Measurements from ENCODE around the gene RAPGEF5. TPM values are rescaled to one million over a fixed set of nuclear protein-coding genes. Genes with fewer than 3 reads are reported as not detected.

RAPGEF5 gene
- total RNA-seq, 2 donors from 2014 or later: 16.7 to 23.2 TPM

DNA sequence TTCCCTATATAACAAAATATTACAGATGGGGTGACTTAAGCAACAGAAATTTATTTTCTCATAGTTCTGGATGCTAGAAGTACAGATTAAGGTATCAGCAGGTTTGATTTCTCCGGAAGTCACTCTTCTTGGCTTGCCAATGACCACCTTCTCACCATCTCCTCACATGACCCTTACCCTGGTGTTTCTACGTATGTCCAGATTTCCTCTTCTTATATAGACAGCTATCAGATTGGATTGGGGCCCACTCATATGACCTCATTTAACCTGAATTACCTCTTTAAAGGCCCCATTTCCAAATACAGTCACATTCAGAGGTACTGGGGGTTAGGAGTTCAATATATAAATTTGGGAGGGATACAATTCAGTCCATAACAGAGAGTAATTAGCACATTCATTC, 17.0 kb upstream of the RAPGEF5 start:
- peaks cover 7% of the 10 kb centered on the region for H3K4me1 Mint-ChIP-seq
- no peaks in the 10 kb centered on the region for H3K9me3 Mint-ChIP-seq
- no peaks in the 10 kb centered on the region for H3K4me1 ChIP-seq (ENCODE audit: control insufficient read depth, insufficient read depth, low read length)
- H3K36me3 ChIP-seq (ENCODE audit: control insufficient read depth, insufficient read depth, low read length): no peaks in the 10 kb centered on the region
- no peak for DNase-seq
- no peak overlapping the region for H3K4me3 ChIP-seq (ENCODE audit: low read length)
- no peaks in the 10 kb centered on the region for H3K27me3 Mint-ChIP-seq (ENCODE audit: insufficient read depth)
- H3K36me3 Mint-ChIP-seq (ENCODE audit: low read depth): no peaks in the 10 kb centered on the region
- 90 to 100% methylated on average over 1 to 2 of the region's 2 CpGs for WGBS, 2 experiments (ENCODE audit: insufficient coverage in 1 of 2, insufficient read length in 1 of 2)
- TF ChIP-seq, protein P1, sequence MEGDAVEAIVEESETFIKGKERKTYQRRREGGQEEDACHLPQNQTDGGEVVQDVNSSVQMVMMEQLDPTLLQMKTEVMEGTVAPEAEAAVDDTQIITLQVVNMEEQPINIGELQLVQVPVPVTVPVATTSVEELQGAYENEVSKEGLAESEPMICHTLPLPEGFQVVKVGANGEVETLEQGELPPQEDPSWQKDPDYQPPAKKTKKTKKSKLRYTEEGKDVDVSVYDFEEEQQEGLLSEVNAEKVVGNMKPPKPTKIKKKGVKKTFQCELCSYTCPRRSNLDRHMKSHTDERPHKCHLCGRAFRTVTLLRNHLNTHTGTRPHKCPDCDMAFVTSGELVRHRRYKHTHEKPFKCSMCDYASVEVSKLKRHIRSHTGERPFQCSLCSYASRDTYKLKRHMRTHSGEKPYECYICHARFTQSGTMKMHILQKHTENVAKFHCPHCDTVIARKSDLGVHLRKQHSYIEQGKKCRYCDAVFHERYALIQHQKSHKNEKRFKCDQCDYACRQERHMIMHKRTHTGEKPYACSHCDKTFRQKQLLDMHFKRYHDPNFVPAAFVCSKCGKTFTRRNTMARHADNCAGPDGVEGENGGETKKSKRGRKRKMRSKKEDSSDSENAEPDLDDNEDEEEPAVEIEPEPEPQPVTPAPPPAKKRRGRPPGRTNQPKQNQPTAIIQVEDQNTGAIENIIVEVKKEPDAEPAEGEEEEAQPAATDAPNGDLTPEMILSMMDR (conservative IDR thresholded peaks at IDR 0.05): no peak
- no peak overlapping the region for H3K27ac ChIP-seq (ENCODE audit: low read depth, low read length)
- H3K9ac ChIP-seq (ENCODE audit: extremely low read depth, low read length, poor library complexity, severe bottlenecking): no peak overlapping the region
- H3K27me3 ChIP-seq (ENCODE audit: control insufficient read depth, insufficient read depth, low read length, poor library complexity, severe bottlenecking): no peaks in the 10 kb centered on the region
- H3K27ac Mint-ChIP-seq: no peak overlapping the region
- H3K4me3 Mint-ChIP-seq: no peak overlapping the region
- H3K9me3 ChIP-seq (ENCODE audit: control insufficient read depth, low read length): no peaks in the 10 kb centered on the region

DNA sequence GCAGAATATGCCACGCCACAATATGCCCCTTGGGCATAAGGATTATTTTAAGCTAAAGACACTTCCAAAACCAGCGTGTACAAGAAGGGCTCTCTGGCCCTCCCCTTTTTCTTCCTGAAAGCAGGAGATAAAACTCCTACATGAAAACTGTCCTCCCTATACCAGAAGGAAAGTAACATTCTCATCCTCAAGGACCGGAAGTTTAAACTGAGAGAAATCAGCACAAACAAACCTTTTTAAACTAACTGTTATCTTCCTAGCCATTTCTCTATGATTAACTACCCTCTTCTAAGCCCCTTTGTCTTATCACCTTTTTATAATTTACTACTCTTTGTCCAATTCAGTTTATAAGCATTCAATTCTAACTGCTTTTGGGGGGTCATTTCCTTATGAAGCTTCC, 16.4 kb upstream of the RAPGEF5 start:
- no peaks in the 10 kb centered on the region for H3K9me3 ChIP-seq (ENCODE audit: control insufficient read depth, low read length)
- no peak overlapping the region for H3K27ac ChIP-seq (ENCODE audit: low read depth, low read length)
- TF ChIP-seq, protein P1 (conservative IDR thresholded peaks at IDR 0.05): no peak
- Mint-ChIP-seq H3K4me3 (no peak overlapping the region), H3K4me1 (peaks cover 7% of the 10 kb centered on the region), H3K36me3 (ENCODE audit: low read depth) (no peaks in the 10 kb centered on the region), H3K27ac (no peak overlapping the region), H3K9me3 (no peaks in the 10 kb centered on the region), H3K27me3 (ENCODE audit: insufficient read depth) (no peaks in the 10 kb centered on the region)
- WGBS, 2 experiments (ENCODE audit: insufficient coverage in 1 of 2, insufficient read length in 1 of 2): 89% methylated on average over 3 of the region's 3 CpGs
- H3K4me1 ChIP-seq (ENCODE audit: control insufficient read depth, insufficient read depth, low read length): no peaks in the 10 kb centered on the region
- no peak overlapping the region for H3K9ac ChIP-seq (ENCODE audit: extremely low read depth, low read length, poor library complexity, severe bottlenecking)
- DNase-seq: no peak
- H3K27me3 ChIP-seq (ENCODE audit: control insufficient read depth, insufficient read depth, low read length, poor library complexity, severe bottlenecking): no peaks in the 10 kb centered on the region
- H3K36me3 ChIP-seq (ENCODE audit: control insufficient read depth, insufficient read depth, low read length): no peaks in the 10 kb centered on the region
- no peak overlapping the region for H3K4me3 ChIP-seq (ENCODE audit: low read length)

DNA sequence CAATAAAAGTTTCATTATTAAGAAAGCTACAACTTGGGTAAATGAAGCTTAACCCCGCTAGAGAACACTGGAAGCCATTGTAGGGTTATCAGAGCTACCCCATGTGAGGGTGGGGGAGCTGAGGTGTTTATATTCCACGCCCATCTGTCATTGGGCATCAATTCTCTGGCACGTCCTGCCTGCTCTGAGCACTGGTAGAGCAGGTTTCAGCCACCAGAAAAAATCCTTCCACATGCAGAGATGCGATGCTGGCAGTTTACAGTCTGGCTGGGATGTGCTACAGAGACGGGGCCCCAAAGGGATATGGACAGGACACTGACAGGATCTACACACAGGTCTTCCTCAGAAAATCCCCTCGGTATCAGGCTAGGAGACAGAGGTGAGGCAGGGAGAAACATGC, 15.9 kb upstream of the RAPGEF5 start:
- Mint-ChIP-seq H3K27me3 (ENCODE audit: insufficient read depth) (no peaks in the 10 kb centered on the region), H3K27ac (no peak overlapping the region), H3K9me3 (no peaks in the 10 kb centered on the region), H3K4me1 (peaks cover 6% of the 10 kb centered on the region), H3K4me3 (no peak overlapping the region), H3K36me3 (ENCODE audit: low read depth) (no peaks in the 10 kb centered on the region)
- H3K27me3 ChIP-seq (ENCODE audit: control insufficient read depth, insufficient read depth, low read length, poor library complexity, severe bottlenecking): no peaks in the 10 kb centered on the region
- no peak overlapping the region for H3K9ac ChIP-seq (ENCODE audit: extremely low read depth, low read length, poor library complexity, severe bottlenecking)
- WGBS, 2 experiments (ENCODE audit: insufficient coverage in 1 of 2, insufficient read length in 1 of 2): 94 to 96% methylated on average over 3 to 6 of the region's 6 CpGs
- H3K9me3 ChIP-seq (ENCODE audit: control insufficient read depth, low read length): no peaks in the 10 kb centered on the region
- DNase-seq: no peak
- H3K27ac ChIP-seq (ENCODE audit: low read depth, low read length): no peak overlapping the region
- H3K4me1 ChIP-seq (ENCODE audit: control insufficient read depth, insufficient read depth, low read length): no peaks in the 10 kb centered on the region
- H3K4me3 ChIP-seq (ENCODE audit: low read length): no peak overlapping the region
- TF ChIP-seq, protein P1 (conservative IDR thresholded peaks at IDR 0.05): no peak
- no peaks in the 10 kb centered on the region for H3K36me3 ChIP-seq (ENCODE audit: control insufficient read depth, insufficient read depth, low read length)
